Sigmoid colon (tissue), 7 donors: ENCODE results near the gene MYRIP. TPM values are rescaled to one million over a fixed set of nuclear protein-coding genes. Genes with fewer than 3 reads are reported as not detected.

Experiments used
- DNase-seq: peaks from one replicate; pipeline ENCODE4 v3.0.0-alpha.2; 2019
- H3K27ac ChIP-seq, 4 donors: fragments of 200-600 bp; sonication (generic); one replicate each; pipeline ENCODE4 v1.5.1; 2016 to 2019; ENCODE audit warnings: mild to moderate bottlenecking in 1 of 4
- H3K27me3 ChIP-seq, 3 donors: fragments of 200-600 bp; sonication (generic); one replicate each; pipeline ENCODE4 v1.5.1; 2019; ENCODE audit warnings: mild to moderate bottlenecking in 1 of 3
- H3K36me3 ChIP-seq, 4 donors: fragments of 200-600 bp; sonication (generic); one replicate each; pipeline ENCODE4 v1.5.1; 2016 to 2019
- H3K4me1 ChIP-seq, 4 donors: fragments of 200-600 bp; sonication (generic); one replicate each; pipeline ENCODE4 v1.5.1; 2017 to 2019
- H3K4me3 ChIP-seq, 4 donors: fragments of 200-600 bp; sonication (generic); one replicate each; pipeline ENCODE4 v1.5.1; 2017 to 2019; ENCODE audit warnings: mild to moderate bottlenecking in 2 of 4, moderate library complexity in 1 of 4
- H3K9me3 ChIP-seq, 4 donors: fragments of 200-600 bp in 3 of 4; sonication (generic) in 3 of 4; one replicate each; pipeline versions ENCODE4 v1.5.1 to v1.6.1; 2013 to 2019
- CTCF ChIP-seq, 4 experiments: fragments of 450-650 bp in 3 of 4; fragments of 200-600 bp in 1 of 4; IDR thresholded peaks; one replicate each; pipeline ENCODE4 v1.5.1; 2016 to 2019; ENCODE audit warnings: antibody characterized with exemption in 4 of 4, mild to moderate bottlenecking in 3 of 4, moderate library complexity in 2 of 4
- EP300 ChIP-seq, 4 donors: sonication (generic); formaldehyde crosslinking; IDR thresholded peaks; one replicate each; pipeline ENCODE4 v1.6.1; 2017; ENCODE audit warnings: antibody characterized with exemption in 4 of 4
- POLR2A ChIP-seq, 2 donors: fragments of 450-650 bp; IDR thresholded peaks; one replicate each; pipeline ENCODE4 v1.6.1; 2016; ENCODE audit warnings: antibody characterized with exemption in 2 of 2, mild to moderate bottlenecking in 2 of 2, moderate library complexity in 2 of 2
- POLR2AphosphoS5 ChIP-seq, 4 donors: sonication (generic); formaldehyde crosslinking; IDR thresholded peaks; one replicate each; pipeline ENCODE4 v1.6.1; 2017; ENCODE audit warnings: antibody characterized with exemption in 4 of 4
- WGBS, 2 donors: extraction: QIAGEN DNeasy Blood & Tissue Kit; methylation state at CpG; one replicate each; pipeline ENCODE4 v1.1.7; 2013; 5-methylcytosine and 5-hydroxymethylcytosine counted together
- intact Hi-C: fragments of 100-400 bp; cut with DNase I; formaldehyde crosslinking; loops from one replicate; pipeline ENCODE4 v1.15.1; 2023
- polyA plus RNA-seq, 3 donors: library from polyadenylated mRNA; stranded (reverse); fragments of 200-250 nt; gene quantifications; one replicate each; pipeline ENCODE4 v1.2.3, GENCODE V29; 2013
- total RNA-seq, 4 donors: library from RNA; depleted of rRNA; stranded (reverse); fragments of >200 nt; gene quantifications; one replicate each; pipeline ENCODE4 v1.1.0, GENCODE V29; 2016
- donor health status: healthy with polysubstance abuse.
- donor health status: Bipolar disorder and iron deficiency.
- donor health status: healthy.

The MYRIP gene
- total and polyA plus RNA-seq, 7 donors = 2.2 to 5.5 (median 4.2) TPM

DNA sequence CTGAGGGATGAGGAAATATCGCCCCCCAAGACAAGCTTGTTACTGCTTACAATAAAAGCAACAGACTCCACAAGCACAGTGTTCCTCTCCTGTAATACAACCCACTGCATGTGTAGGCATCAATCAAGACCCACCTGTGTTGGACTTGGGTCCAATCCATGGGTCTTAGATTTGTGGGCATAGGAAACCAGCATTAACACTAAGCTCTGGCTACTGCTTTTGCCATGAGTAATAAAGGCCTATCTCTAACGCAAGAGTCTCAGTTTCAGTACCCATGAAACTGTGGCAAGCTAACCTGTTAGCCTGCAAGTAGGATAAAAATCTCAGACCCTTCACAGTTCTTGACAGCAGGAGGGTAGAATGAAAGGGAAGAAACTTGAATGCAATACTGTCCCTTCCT, 494.9 kb downstream of the MYRIP start:
- Histone ChIP-seq H3K27me3 (no peaks in the 10 kb centered on the region), H3K9me3 (no peaks in the 10 kb centered on the region), H3K4me3 (no peak overlapping the region), H3K36me3 (peaks cover 0 to 3% (median 0%) of the 10 kb centered on the region in 4 donors), H3K27ac (no peak overlapping the region), H3K4me1 (peaks cover 0 to 7% (median 6%) of the 10 kb centered on the region in 4 donors)
- 95% methylated on average over 2 of the region's 2 CpGs for WGBS, 2 donors
- intact Hi-C loops = no loop called here
- no peak for DNase-seq
- TF ChIP-seq POLR2AphosphoS5 (IDR thresholded peaks at IDR 0.05) = no peak
- no peak for TF ChIP-seq POLR2A (IDR thresholded peaks at IDR 0.05)
- TF ChIP-seq EP300 (IDR thresholded peaks at IDR 0.05) = no peak
- TF ChIP-seq CTCF (IDR thresholded peaks at IDR 0.05) = no peak

DNA sequence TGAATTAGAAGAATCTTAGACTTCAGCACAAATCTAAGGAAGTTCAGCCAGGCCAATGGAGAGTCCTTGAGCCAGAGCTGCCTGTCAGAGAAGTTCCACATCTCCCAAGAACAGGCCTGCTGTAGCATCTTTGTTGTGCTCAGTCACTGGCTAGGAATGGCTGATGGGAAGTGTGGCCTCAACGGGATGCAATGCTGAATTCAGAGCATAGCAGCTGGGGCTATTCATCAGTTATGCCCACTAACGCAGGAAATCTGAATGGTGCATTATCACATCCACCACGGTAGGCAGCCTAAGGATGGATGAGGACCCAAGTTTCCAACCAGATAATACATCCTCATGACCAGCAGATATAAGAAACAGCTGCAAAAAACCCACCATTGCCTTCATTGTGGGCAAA, 496.9 kb downstream of the MYRIP start:
- no peaks in the 10 kb centered on the region for H3K27me3 ChIP-seq
- intact Hi-C loops = no loop called here

DNA sequence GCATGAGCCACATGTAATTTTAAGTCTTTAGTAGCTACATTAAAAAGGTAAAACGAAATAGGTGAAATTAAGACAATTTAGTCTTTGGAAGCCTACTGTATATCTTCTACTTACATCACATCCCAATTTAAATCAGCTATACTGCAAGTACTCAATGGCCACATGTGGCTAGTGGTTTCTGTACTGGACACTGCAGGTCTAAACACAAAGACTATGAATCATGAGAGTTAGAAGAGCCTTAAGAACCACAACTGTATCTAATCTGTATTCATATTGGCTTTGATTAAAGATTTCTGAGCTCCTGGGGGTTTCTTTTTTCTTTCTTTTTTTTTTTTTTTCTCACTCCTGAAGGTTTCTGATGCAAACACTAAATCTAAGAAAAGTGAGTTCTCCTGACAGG, 497.8 kb downstream of the MYRIP start:
- intact Hi-C loops = no loop called here
- WGBS, 2 donors = 84 to 90% methylated on average over 1 of the region's 1 CpG
- peaks cover 0 to 12% (median 4%) of the 10 kb centered on the region in 4 donors for H3K36me3 ChIP-seq
- no peak for DNase-seq
- H3K4me3 ChIP-seq = no peak overlapping the region
- no peaks in the 10 kb centered on the region for H3K27me3 ChIP-seq
- no peak for TF ChIP-seq POLR2AphosphoS5 (IDR thresholded peaks at IDR 0.05)
- H3K9me3 ChIP-seq = no peaks in the 10 kb centered on the region
- no peak overlapping the region for H3K27ac ChIP-seq
- H3K4me1 ChIP-seq = peaks cover 0 to 21% (median 18%) of the 10 kb centered on the region in 4 donors

More for the DNA sequence above, 496.9 kb downstream of the MYRIP start:
- Histone ChIP-seq H3K4me3 (no peak overlapping the region), H3K4me1 (peaks cover 0 to 13% (median 11%) of the 10 kb centered on the region in 4 donors), H3K36me3 (peaks cover 0 to 4% (median 0%) of the 10 kb centered on the region in 4 donors), H3K27ac (no peak overlapping the region), H3K9me3 (no peaks in the 10 kb centered on the region)
- DNase-seq = no peak
- 93 to 94% methylated on average over 3 of the region's 3 CpGs for WGBS, 2 donors
- TF ChIP-seq EP300 (IDR thresholded peaks at IDR 0.05) (no peak), POLR2AphosphoS5 (IDR thresholded peaks at IDR 0.05) (no peak), CTCF (IDR thresholded peaks at IDR 0.05) (no peak), POLR2A (IDR thresholded peaks at IDR 0.05) (no peak)

DNA sequence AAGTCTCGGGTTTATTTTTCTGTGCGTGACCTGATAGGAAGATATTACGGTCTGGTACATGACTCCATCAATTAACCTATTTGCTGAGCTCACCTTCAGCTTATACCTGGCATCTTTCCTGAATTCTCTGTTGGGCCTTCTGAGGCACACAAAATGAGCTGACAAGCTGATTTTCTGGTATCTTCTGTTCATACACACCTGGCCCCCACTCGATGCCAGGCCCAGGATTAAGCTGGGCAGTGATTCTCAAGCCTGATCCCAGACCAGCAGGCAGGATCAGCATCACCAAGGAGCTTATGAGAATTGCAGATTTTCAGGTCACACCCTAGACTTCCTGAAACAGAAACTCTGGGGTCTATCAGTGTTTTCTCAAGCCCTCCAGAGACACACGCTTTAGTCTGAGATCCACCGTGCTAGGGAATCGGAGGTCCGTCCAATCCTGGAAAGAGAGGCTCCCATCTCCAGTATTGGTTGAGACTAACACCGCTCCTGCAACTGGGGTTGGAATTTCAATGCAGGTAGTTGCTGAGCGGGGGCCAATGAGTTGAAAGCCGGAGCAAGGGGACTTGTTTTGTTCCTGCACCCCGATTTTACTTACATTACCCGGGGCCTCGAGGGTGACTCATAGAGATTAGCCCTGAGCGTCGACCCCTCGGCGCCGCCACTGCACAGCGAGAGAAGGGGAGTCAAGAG, 499.5 kb downstream of the MYRIP start:
- 26 to 41% methylated on average over 20 of the region's 20 CpGs for WGBS, 2 donors
- intact Hi-C loops = loop anchor here (2.0 kb wide), 1 partner anchor 148 kb away; the partner anchor contains the start of gene RPL14
- Histone ChIP-seq H3K9me3 (no peaks in the 10 kb centered on the region), H3K4me1 (peaks cover 0 to 34% (median 29%) of the 10 kb centered on the region in 4 donors), H3K4me3 (peak overlapping the region; percentile 75 to 95 (median 90)), H3K27me3 (no peaks in the 10 kb centered on the region), H3K27ac (peak overlapping the region; percentile 90 to 99 (median 98)), H3K36me3 (peaks cover 6 to 29% (median 12%) of the 10 kb centered on the region in 4 donors)
- no peak for DNase-seq
- no peak for TF ChIP-seq CTCF (IDR thresholded peaks at IDR 0.05)
- no peak for TF ChIP-seq POLR2A (IDR thresholded peaks at IDR 0.05)
- no peak for TF ChIP-seq POLR2AphosphoS5 (IDR thresholded peaks at IDR 0.05)
- TF ChIP-seq EP300 (IDR thresholded peaks at IDR 0.05) = no peak

- Histone ChIP-seq H3K4me3 (peak within 1 kb of the TSS; percentile 75 to 95 (median 90)), H3K4me1 (peaks cover 0 to 34% (median 29%) of the 10 kb centered on the region in 4 donors), H3K36me3 (peaks cover 6 to 35% (median 12%) of the 10 kb centered on the region in 4 donors), H3K27me3 (no peaks in the 10 kb centered on the region), H3K9me3 (no peaks in the 10 kb centered on the region), H3K27ac (peak within 1 kb of the TSS; percentile 90 to 99 (median 98))
- 0 to 1% methylated on average over 50 of the region's 50 CpGs for WGBS, 2 donors
- TF ChIP-seq POLR2AphosphoS5 (IDR thresholded peaks at IDR 0.05) (peak; percentile 97 to 99 (median 98)), POLR2A (IDR thresholded peaks at IDR 0.05) (peak; percentile 76 to 92), EP300 (IDR thresholded peaks at IDR 0.05) (peak in 1 of 4 donors; percentile 30), CTCF (IDR thresholded peaks at IDR 0.05) (peak; percentile 61 to 84 (median 76))
- intact Hi-C loops = loop anchor here (2.0 kb wide), 1 partner anchor 147 kb away; the partner anchor contains the start of gene RPL14
- peak; percentile 99 for DNase-seq
Observed at GRCh38 chr3:40309418-40309924, 500.1 kb downstream of the MYRIP start, which contains the start of gene EIF1B. TSS of gene EIF1B (plus strand) at chr3:40309707. CDS start at chr3:40309942, 235 bp downstream.
